Adrenal gland (tissue), 5 donors: ENCODE data around the gene NPAS1.

Experiments
- POLR2A ChIP-seq, 2 donors: fragments of 450-650 bp; IDR thresholded peaks; one replicate each; pipeline ENCODE4 v1.6.1; 2017; ENCODE audit warnings: antibody characterized with exemption in 2 of 2, mild to moderate bottlenecking in 2 of 2, moderate library complexity in 1 of 2
- TF ChIP-seq, protein P1 (sequence below), 6 experiments: fragments of 450-650 bp in 4 of 6; fragments of 200-600 bp in 2 of 6; sonication (generic) in 1 of 6; IDR thresholded peaks; 1 replicate in 5 of 6; 2 replicates in 1 of 6; pipeline versions ENCODE4 v1.5.1 to v1.8.0; 2016 to 2021; ENCODE audit warnings: antibody characterized with exemption in 6 of 6, mild to moderate bottlenecking in 2 of 6, moderate library complexity in 1 of 6
- donor health status: DM: no; HTN: no; CAD: no.

DNA sequence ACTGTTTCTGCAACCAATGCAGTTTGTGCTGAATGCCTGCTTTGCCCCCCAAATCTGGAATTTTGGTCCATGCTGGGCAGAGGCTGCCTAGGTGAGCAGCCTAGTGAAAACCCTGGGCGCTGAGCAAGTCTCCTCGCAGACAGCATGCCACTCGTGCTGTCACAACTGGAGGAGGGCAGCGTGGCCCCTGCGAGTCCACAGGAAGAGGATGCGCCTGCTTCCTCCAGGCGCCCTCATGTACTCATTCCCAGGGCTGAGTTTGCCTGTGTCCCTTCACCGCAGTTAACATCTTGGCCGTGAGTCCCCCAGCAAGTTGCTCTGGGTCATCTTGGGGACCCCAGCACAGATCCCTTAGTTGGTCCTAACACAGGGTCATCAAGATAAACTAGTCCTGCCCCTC lies 55.0 kb downstream of the NPAS1 start:
- TF ChIP-seq, protein P1, sequence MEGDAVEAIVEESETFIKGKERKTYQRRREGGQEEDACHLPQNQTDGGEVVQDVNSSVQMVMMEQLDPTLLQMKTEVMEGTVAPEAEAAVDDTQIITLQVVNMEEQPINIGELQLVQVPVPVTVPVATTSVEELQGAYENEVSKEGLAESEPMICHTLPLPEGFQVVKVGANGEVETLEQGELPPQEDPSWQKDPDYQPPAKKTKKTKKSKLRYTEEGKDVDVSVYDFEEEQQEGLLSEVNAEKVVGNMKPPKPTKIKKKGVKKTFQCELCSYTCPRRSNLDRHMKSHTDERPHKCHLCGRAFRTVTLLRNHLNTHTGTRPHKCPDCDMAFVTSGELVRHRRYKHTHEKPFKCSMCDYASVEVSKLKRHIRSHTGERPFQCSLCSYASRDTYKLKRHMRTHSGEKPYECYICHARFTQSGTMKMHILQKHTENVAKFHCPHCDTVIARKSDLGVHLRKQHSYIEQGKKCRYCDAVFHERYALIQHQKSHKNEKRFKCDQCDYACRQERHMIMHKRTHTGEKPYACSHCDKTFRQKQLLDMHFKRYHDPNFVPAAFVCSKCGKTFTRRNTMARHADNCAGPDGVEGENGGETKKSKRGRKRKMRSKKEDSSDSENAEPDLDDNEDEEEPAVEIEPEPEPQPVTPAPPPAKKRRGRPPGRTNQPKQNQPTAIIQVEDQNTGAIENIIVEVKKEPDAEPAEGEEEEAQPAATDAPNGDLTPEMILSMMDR (IDR thresholded peaks at IDR 0.05): no peak
- no peak for TF ChIP-seq POLR2A (IDR thresholded peaks at IDR 0.05)
